Activated naive CD8-positive, alpha-beta T cell treated with anti-CD3 and anti-CD28 coated beads, Interleukin-2, amount 10 ng/mL, durations not matched to agents 7 days and 5 days (primary cell): Measurements from ENCODE around the gene RNPC3. TPM values are rescaled to one million over a fixed set of nuclear protein-coding genes. Genes with fewer than 3 reads are reported as not detected.
"Not testable (repeated sequence)": the region's sequence is repeated elsewhere in the genome, so short reads cannot be mapped to it uniquely, and the experiment has no call there.

Experiments
- ATAC-seq: fragments of 150-1000 bp; cut with Tn5 transposase; one replicate; pipeline ENCODE4 v1.10.0; 2021; ENCODE audit warnings: low read depth, moderate library complexity
- POLR2A ChIA-PET: fragments of 350-600 bp; sonication (Branson Sonifier 250); formaldehyde crosslinking; loops from one replicate; lab custom pipeline; 2021; ENCODE audit warnings: antibody characterized with exemption; lab: Charles Lee
- DNase-seq: peaks from one replicate; pipeline ENCODE4 v3.0.0; 2021
- H3K27ac Mint-ChIP-seq: one replicate; pipeline ENCODE4 v1.8.0; 2022; ENCODE audit warnings: mild to moderate bottlenecking, mixed read lengths
- H3K27me3 Mint-ChIP-seq: one replicate; pipeline ENCODE4 v1.8.0; 2022; ENCODE audit warnings: mild to moderate bottlenecking, moderate library complexity, mixed read lengths
- H3K36me3 Mint-ChIP-seq: one replicate; pipeline ENCODE4 v1.8.0; 2021; ENCODE audit warnings: mild to moderate bottlenecking, mixed read lengths
- H3K4me1 Mint-ChIP-seq: one replicate; pipeline ENCODE4 v1.8.0; 2021; ENCODE audit warnings: mixed read lengths
- H3K4me3 Mint-ChIP-seq: one replicate; pipeline ENCODE4 v1.8.0; 2022; ENCODE audit warnings: mild to moderate bottlenecking, moderate library complexity, mixed read lengths
- H3K9me3 Mint-ChIP-seq: one replicate; pipeline ENCODE4 v1.8.0; 2021; ENCODE audit warnings: mixed read lengths
- total RNA-seq, 2 experiments: library from RNA; stranded (reverse); gene quantifications; one replicate each; pipeline ENCODE4 v1.2.3, GENCODE V29; 2021

Gene RNPC3
- total RNA-seq, 2 experiments from 2014 or later, result 44.4 to 47.8 TPM

DNA sequence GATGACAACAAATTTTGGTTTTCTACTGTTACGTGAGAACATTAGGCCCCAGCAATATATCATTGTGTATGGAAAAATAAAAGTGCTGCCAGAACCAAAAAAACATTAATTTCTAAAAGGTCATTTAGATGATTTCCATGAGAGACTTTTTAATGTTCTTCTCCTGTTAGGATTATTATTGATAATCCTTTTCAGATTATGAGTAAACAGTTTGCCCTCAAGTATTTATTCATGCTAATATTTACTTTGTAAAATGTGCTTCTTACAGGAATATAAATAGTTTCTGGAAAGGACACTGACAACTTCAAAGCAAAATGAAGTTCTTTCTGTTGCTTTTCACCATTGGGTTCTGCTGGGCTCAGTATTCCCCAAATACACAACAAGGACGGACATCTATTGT, 45.8 kb downstream of the RNPC3 start, which contains the start of gene AMY2B:
AMY2B (plus strand) TSS at position 301 of the 400 bp plus-strand sequence; CDS start at position 315, 14 bp downstream.
- ATAC-seq, H3K27me3 Mint-ChIP-seq, H3K4me1 Mint-ChIP-seq, H3K9me3 Mint-ChIP-seq, H3K36me3 Mint-ChIP-seq, POLR2A ChIA-PET, DNase-seq, H3K27ac Mint-ChIP-seq, H3K4me3 Mint-ChIP-seq: not testable (repeated sequence)

DNA sequence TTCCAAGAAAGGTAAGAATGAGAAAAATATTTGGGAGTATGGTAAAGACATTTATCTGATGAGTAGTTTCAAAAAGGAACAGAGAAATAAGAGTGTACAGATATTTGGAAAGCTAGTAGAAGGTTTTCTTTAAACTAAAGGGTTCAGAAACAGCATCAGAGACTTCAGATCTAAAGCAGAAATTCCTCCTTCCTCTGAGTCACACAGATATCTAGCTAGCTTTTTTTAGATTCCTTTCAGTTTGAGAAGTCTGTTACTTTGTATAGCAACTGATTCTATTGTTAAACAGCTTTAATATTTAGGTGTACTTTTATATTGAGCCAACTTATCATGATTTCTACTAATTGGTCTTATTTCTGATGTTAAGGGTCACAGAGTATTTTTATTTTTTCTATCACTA, 50.6 kb downstream of the RNPC3 start:
- no peaks in the 10 kb centered on the region for H3K9me3 Mint-ChIP-seq
- no peaks in the 10 kb centered on the region for H3K36me3 Mint-ChIP-seq
- no peak overlapping the region for H3K27ac Mint-ChIP-seq
- ATAC-seq, result no peak
- H3K4me1 Mint-ChIP-seq, result no peaks in the 10 kb centered on the region
- no peak overlapping the region for H3K4me3 Mint-ChIP-seq
- DNase-seq, result no peak
- H3K27me3 Mint-ChIP-seq, result no peaks in the 10 kb centered on the region
- POLR2A ChIA-PET, result no interaction called here

DNA sequence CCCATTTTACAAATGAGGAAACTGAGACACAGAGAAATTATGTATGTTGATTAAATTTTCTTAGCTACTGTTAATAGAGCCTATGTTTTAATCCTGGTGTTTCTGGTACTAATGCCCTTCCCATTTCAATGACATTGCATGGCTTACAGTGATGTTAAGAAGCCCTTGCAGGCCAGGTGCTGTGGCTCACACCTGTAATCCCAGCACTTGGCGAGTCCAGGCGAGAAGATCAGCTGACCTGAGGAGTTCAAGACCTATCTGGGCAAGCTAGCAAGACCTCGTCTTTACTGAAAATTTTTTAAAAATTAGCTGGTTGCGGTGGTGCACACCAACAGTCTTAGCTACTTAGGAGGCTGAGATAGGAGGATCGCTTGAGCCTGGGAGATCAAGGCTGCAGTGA, 51.3 kb downstream of the RNPC3 start:
- H3K9me3 Mint-ChIP-seq, H3K27me3 Mint-ChIP-seq, POLR2A ChIA-PET, ATAC-seq, H3K36me3 Mint-ChIP-seq, H3K4me3 Mint-ChIP-seq, DNase-seq, H3K27ac Mint-ChIP-seq, H3K4me1 Mint-ChIP-seq: not testable (repeated sequence)

DNA sequence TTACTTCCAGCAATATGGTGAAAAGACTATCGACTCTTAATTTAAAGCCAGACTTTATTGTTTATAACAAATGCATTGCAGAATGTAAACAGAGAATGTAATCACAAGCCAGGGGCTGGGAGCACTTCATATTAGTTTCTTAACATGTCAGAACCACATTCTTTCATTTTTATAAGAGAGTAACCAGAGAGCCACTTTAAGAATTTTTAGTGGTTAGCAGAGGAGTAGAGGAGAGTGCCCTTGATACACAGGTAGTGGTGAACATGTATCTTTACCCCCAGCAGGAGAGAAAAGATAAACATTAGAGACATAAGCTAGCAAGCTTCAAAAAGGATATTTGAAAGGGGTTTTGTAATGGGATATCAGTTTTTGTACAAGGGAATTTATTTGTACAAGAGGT, 57.0 kb downstream of the RNPC3 start:
- no peaks in the 10 kb centered on the region for H3K36me3 Mint-ChIP-seq
- DNase-seq (no peak), ATAC-seq (no peak)
- POLR2A ChIA-PET, result no interaction called here
- H3K4me3 Mint-ChIP-seq, result no peak overlapping the region
- H3K27ac Mint-ChIP-seq, result no peak overlapping the region
- H3K27me3 Mint-ChIP-seq, result no peaks in the 10 kb centered on the region
- H3K9me3 Mint-ChIP-seq, result no peaks in the 10 kb centered on the region
- no peaks in the 10 kb centered on the region for H3K4me1 Mint-ChIP-seq

DNA sequence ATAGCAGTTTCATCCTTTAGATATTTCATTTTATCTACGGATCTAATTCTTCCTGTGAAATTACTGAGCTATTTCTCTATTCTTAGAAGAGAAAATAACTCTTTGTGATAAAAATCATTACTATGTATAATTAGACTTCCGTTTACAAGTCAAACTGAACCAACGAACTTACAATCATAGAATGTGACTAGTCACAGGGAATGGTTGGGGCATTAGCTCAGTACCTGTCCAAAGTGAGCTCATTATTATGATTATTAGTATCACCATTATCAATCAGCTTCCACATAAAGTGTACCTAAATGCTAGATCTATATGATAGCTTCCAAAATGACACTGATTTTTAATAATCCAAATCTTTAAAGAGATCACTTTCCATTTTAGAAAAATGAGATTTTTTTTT, 58.4 kb downstream of the RNPC3 start:
- POLR2A ChIA-PET, result no interaction called here
- Mint-ChIP-seq H3K9me3 (peaks cover 2% of the 10 kb centered on the region), H3K27ac (no peak overlapping the region), H3K4me3 (no peak overlapping the region), H3K27me3 (no peaks in the 10 kb centered on the region), H3K4me1 (no peaks in the 10 kb centered on the region), H3K36me3 (no peaks in the 10 kb centered on the region)
- DNase-seq (no peak), ATAC-seq (no peak)

DNA sequence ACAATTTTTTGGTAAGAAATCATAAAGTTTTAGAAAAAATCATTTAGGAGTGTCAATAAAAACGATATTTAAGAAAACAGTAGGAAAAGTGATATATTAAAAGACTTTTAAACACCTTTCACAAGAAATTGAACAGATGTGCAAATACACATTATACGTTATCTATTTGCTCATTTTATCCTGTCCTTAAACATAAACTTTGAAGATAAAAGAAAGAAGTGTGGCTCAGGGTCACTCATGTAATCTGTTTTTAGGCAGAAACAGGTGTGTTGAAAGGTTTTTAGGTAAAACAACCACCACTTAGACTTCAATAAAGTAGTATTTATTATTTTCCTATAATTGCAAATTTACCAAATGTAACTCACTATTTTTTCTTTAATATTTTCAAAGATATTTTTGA, 59.0 kb downstream of the RNPC3 start:
- peaks cover 5% of the 10 kb centered on the region for H3K9me3 Mint-ChIP-seq
- H3K27me3 Mint-ChIP-seq, result no peaks in the 10 kb centered on the region
- ATAC-seq, result no peak
- no peak overlapping the region for H3K27ac Mint-ChIP-seq
- no peaks in the 10 kb centered on the region for H3K36me3 Mint-ChIP-seq
- POLR2A ChIA-PET, result no interaction called here
- DNase-seq, result no peak
- H3K4me3 Mint-ChIP-seq, result no peak overlapping the region
- no peaks in the 10 kb centered on the region for H3K4me1 Mint-ChIP-seq

DNA sequence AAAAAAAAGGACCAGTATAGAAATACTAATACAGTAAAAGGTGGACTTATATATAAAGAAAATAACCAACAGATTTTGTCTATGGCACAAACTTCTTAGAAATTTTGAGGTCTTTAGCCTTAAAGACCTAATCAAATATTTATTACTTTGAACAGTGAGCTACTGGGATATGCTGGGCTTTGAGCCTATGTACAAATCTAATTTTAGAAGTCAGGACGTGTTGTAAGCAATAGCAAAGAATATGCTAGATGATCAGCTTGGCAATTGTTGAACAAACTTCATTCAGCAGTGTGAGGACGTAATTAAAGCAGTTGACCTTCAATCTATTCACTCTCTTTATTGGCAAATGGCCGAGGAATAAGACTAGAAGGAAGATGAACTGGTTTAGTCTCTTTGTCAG, 77.2 kb downstream of the RNPC3 start:
- H3K4me3 Mint-ChIP-seq, DNase-seq, H3K27me3 Mint-ChIP-seq, H3K36me3 Mint-ChIP-seq, H3K4me1 Mint-ChIP-seq, ATAC-seq, H3K9me3 Mint-ChIP-seq, POLR2A ChIA-PET, H3K27ac Mint-ChIP-seq: not testable (repeated sequence)

Other genes starting within 250 kb of the RNPC3 start
- 10 to 100 TPM; 23.3 to 23.5 TPM for gene AMY2B, start 45.9 kb downstream of the RNPC3 start, total RNA-seq
- not detected for gene AMY2A, start 91.7 kb downstream of the RNPC3 start, total RNA-seq
- not detected for gene AMY1A, start 130.1 kb downstream of the RNPC3 start, total RNA-seq
- gene AMY1B, start 170.5 kb downstream of the RNPC3 start, total RNA-seq, result not detected
- not detected for gene AMY1C, start 224.2 kb downstream of the RNPC3 start, total RNA-seq